ENCODE data around the gene FBXO42. TPM values are rescaled to one million over a fixed set of nuclear protein-coding genes. Genes with fewer than 3 reads are reported as not detected.

FBXO42 gene
- total and polyA plus RNA-seq, 9 of the 15 experiments (the other 6 are each of a cell fraction or from before 2014, with no cell fraction given) = 7.2 to 24.8 (median 17.4) TPM

DNA sequence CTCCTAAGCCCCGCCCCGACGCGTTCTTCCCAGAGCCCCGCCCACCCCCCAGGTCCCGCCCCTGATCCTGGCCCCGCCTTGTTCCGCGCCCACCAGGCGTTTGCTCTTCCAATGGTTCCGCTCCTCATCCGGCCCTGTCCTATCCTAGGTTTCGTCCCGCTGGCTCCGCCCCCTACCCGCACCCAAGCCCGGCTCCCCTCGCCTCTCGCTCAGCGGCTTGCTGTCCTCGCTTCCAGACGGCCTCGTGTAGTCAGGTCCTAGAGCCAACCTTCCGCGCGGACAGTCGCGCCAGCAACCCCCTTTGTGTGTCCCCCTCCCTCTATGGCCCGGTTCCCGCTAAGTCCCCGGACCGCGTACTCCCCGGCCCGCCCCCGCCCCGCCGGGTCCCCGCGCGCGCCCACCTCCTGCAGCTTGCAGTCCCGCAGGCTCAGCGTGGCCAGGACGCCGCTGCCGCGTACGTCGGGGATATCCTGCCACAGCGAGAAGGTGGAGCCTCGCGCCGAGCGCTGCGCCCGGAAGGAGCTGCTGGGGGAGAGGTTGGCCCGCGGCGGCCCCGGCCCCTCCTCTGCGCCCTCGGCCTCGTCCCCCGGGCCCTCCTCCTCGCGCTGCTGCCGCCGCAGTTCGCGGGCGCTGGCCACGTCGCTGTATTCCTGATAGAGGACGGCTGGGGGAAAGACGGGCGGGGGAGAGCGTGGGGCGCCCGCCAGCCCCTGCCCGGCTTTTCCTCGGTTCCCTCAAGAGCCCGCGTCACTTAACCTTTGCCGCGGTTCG, 145.5 kb downstream of the FBXO42 start (continued):
- TF ChIP-seq NCOA4 (IDR thresholded peaks at IDR 0.05; ENCODE audit: partially characterized antibody) (no peak), ASH1L (IDR thresholded peaks at IDR 0.05; ENCODE audit: borderline replicate concordance, low read depth, partially characterized antibody) (no peak), ZNF785 (CRISPR knock-in tag; IDR thresholded peaks at IDR 0.05) (no peak), POLR2H (tag; IDR thresholded peaks at IDR 0.05; ENCODE audit: low read depth) (peak; percentile 93), NONO (IDR thresholded peaks at IDR 0.05; ENCODE audit: low read depth in 2 of 2, low read length in 1 of 2) (peak; percentile 73 to 89; a peak in 3 of 4 replicates), TAF7 (tag; IDR thresholded peaks at IDR 0.05) (0 out of 2 replicates have a peak, but pooled peaks have one; percentile 23), PYGO2 (tag; IDR thresholded peaks at IDR 0.05) (no peak), ZMIZ1 (IDR thresholded peaks at IDR 0.05; ENCODE audit: low read depth in 2 of 2, low read length in 2 of 2) (peak in 1 of 2 experiments; percentile 67; a peak in 2 of 4 replicates), EZH2 (IDR thresholded peaks at IDR 0.05; ENCODE audit: borderline replicate concordance, low read depth, low read length) (no peak), L3MBTL2 (IDR thresholded peaks at IDR 0.05) (peak; percentile 90), ZBTB8A (IDR thresholded peaks at IDR 0.05; ENCODE audit: partially characterized antibody) (no peak), MTF1 (CRISPR knock-in tag; IDR thresholded peaks at IDR 0.05; ENCODE audit: borderline replicate concordance) (no peak), RBFOX2 (IDR thresholded peaks at IDR 0.05; ENCODE audit: low read depth, low read length) (peak; percentile 97), SRSF1 (IDR thresholded peaks at IDR 0.05; ENCODE audit: low read depth, low read length) (0 out of 2 replicates have a peak, but pooled peaks have one; percentile 49), MTA3 (IDR thresholded peaks at IDR 0.05; ENCODE audit: borderline replicate concordance) (peak; percentile 78), DDX20 (tag; IDR thresholded peaks at IDR 0.05; ENCODE audit: low read depth) (no peak), CBX1 (IDR thresholded peaks at IDR 0.05; ENCODE audit: low read depth) (peak; percentile 80; the same call in 1 of the 2 replicates), SPI1 (IDR thresholded peaks at IDR 0.05; ENCODE audit: borderline replicate concordance, low read depth, low read length) (0 out of 2 replicates have a peak, but pooled peaks have one; percentile 3), GTF2A2 (tag; IDR thresholded peaks at IDR 0.05) (no peak)
- TF ChIP-seq, protein P1, sequence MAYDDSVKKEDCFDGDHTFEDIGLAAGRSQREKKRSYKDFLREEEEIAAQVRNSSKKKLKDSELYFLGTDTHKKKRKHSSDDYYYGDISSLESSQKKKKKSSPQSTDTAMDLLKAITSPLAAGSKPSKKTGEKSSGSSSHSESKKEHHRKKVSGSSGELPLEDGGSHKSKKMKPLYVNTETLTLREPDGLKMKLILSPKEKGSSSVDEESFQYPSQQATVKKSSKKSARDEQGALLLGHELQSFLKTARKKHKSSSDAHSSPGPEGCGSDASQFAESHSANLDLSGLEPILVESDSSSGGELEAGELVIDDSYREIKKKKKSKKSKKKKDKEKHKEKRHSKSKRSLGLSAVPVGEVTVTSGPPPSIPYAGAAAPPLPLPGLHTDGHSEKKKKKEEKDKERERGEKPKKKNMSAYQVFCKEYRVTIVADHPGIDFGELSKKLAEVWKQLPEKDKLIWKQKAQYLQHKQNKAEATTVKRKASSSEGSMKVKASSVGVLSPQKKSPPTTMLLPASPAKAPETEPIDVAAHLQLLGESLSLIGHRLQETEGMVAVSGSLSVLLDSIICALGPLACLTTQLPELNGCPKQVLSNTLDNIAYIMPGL (CRISPR knock-in tag; IDR thresholded peaks at IDR 0.05) = no peak

Measured in K562 (cell line).